ENCODE measurements around the gene EML1. TPM values are rescaled to one million over a fixed set of nuclear protein-coding genes. Genes with fewer than 3 reads are reported as not detected.

The EML1 gene
- total and polyA plus RNA-seq, 2 donors from 2014 or later, result 7.9 to 35.9 TPM

GRCh38 chr14:99872786-99873440, 79.7 kb downstream of the EML1 start:
- Histone ChIP-seq H3K36me3 (ENCODE audit: control insufficient read depth in 2 of 3, insufficient read depth in 3 of 3, low read length in 3 of 3) (no peaks in the 10 kb centered on the region), H3K9ac (ENCODE audit: low read length in 3 of 3) (no peak overlapping the region), H3K4me1 (ENCODE audit: control insufficient read depth in 2 of 3, insufficient read depth in 2 of 3, low read depth in 1 of 3, low read length in 3 of 3) (no peaks in the 10 kb centered on the region), H3K9me3 (ENCODE audit: control insufficient read depth in 2 of 3, insufficient read depth in 1 of 3, low read length in 3 of 3) (no peaks in the 10 kb centered on the region), H3K27ac (ENCODE audit: low read depth in 2 of 2, low read length in 2 of 2) (no peak overlapping the region), H3K27me3 (ENCODE audit: control insufficient read depth, insufficient read depth, low read length) (no peaks in the 10 kb centered on the region), H3K4me3 (ENCODE audit: low read length in 3 of 3) (no peak overlapping the region)
- no peak for DNase-seq
- intact Hi-C loops (cut with DNase I), result no loop called here
- FAIRE-seq, result no peak
- no peak for TF ChIP-seq CTCF (IDR thresholded peaks at IDR 0.05; ENCODE audit: borderline replicate concordance, extremely low read depth, insufficient read depth)

GRCh38 chr14:99873653-99874052, 80.4 kb downstream of the EML1 start:
- intact Hi-C loops (cut with DNase I), result no loop called here
- Histone ChIP-seq H3K27ac (ENCODE audit: low read depth in 2 of 2, low read length in 2 of 2) (no peak overlapping the region), H3K27me3 (ENCODE audit: control insufficient read depth, insufficient read depth, low read length) (no peaks in the 10 kb centered on the region), H3K4me3 (ENCODE audit: low read length in 3 of 3) (no peak overlapping the region), H3K9ac (ENCODE audit: low read length in 3 of 3) (no peak overlapping the region), H3K4me1 (ENCODE audit: control insufficient read depth in 2 of 3, insufficient read depth in 2 of 3, low read depth in 1 of 3, low read length in 3 of 3) (no peaks in the 10 kb centered on the region), H3K36me3 (ENCODE audit: control insufficient read depth in 2 of 3, insufficient read depth in 3 of 3, low read length in 3 of 3) (no peaks in the 10 kb centered on the region), H3K9me3 (ENCODE audit: control insufficient read depth in 2 of 3, insufficient read depth in 1 of 3, low read length in 3 of 3) (no peaks in the 10 kb centered on the region)
- no peak for TF ChIP-seq CTCF (IDR thresholded peaks at IDR 0.05; ENCODE audit: borderline replicate concordance, extremely low read depth, insufficient read depth)
- DNase-seq, result no peak
- FAIRE-seq, result no peak

- H3K27me3 ChIP-seq (ENCODE audit: control insufficient read depth, insufficient read depth, low read length), result no peaks in the 10 kb centered on the region
- H3K9ac ChIP-seq (ENCODE audit: low read length in 3 of 3), result no peak overlapping the region
- no peaks in the 10 kb centered on the region for H3K9me3 ChIP-seq (ENCODE audit: control insufficient read depth in 2 of 3, insufficient read depth in 1 of 3, low read length in 3 of 3)
- no peaks in the 10 kb centered on the region for H3K36me3 ChIP-seq (ENCODE audit: control insufficient read depth in 2 of 3, insufficient read depth in 3 of 3, low read length in 3 of 3)
- no peak overlapping the region for H3K4me3 ChIP-seq (ENCODE audit: low read length in 3 of 3)
- no peak overlapping the region for H3K27ac ChIP-seq (ENCODE audit: low read depth in 2 of 2, low read length in 2 of 2)
- TF ChIP-seq CTCF (IDR thresholded peaks at IDR 0.05; ENCODE audit: borderline replicate concordance, extremely low read depth, insufficient read depth), result no peak
- intact Hi-C loops (cut with DNase I), result no loop called here
- DNase-seq, result no peak
- H3K4me1 ChIP-seq (ENCODE audit: control insufficient read depth in 2 of 3, insufficient read depth in 2 of 3, low read depth in 1 of 3, low read length in 3 of 3), result no peaks in the 10 kb centered on the region
- FAIRE-seq, result no peak
Measured at GRCh38 chr14:99874306-99874705, 81.1 kb downstream of the EML1 start.

- peak in 3 of 5 donors; percentile 30 to 66 (median 31) for DNase-seq
- intact Hi-C loops (cut with DNase I), result no loop called here
- H3K9me3 ChIP-seq (ENCODE audit: control insufficient read depth in 2 of 3, insufficient read depth in 1 of 3, low read length in 3 of 3), result no peaks in the 10 kb centered on the region
- FAIRE-seq, result no peak
- TF ChIP-seq CTCF (IDR thresholded peaks at IDR 0.05; ENCODE audit: borderline replicate concordance, extremely low read depth, insufficient read depth), result no peak
- H3K4me3 ChIP-seq (ENCODE audit: low read length in 3 of 3), result no peak overlapping the region
- no peaks in the 10 kb centered on the region for H3K4me1 ChIP-seq (ENCODE audit: control insufficient read depth in 2 of 3, insufficient read depth in 2 of 3, low read depth in 1 of 3, low read length in 3 of 3)
- no peak overlapping the region for H3K27ac ChIP-seq (ENCODE audit: low read depth in 2 of 2, low read length in 2 of 2)
- no peak overlapping the region for H3K9ac ChIP-seq (ENCODE audit: low read length in 3 of 3)
- H3K36me3 ChIP-seq (ENCODE audit: control insufficient read depth in 2 of 3, insufficient read depth in 3 of 3, low read length in 3 of 3), result no peaks in the 10 kb centered on the region
- H3K27me3 ChIP-seq (ENCODE audit: control insufficient read depth, insufficient read depth, low read length), result no peaks in the 10 kb centered on the region
Measured at GRCh38 chr14:99875421-99875820, 82.2 kb downstream of the EML1 start.
